Adrenal gland (tissue), 12 donors: Measurements from ENCODE around the gene FKBP11. TPM values are rescaled to one million over a fixed set of nuclear protein-coding genes. Genes with fewer than 3 reads are reported as not detected.

ENCODE experiments used
- DNase-seq, 7 donors: peaks; one replicate each; pipeline ENCODE4 v3.0.0-alpha.2; 2019 to 2020
- H3K27ac ChIP-seq, 5 donors: fragments of 200-600 bp; sonication (generic) in 4 of 5; 1 replicate in 3 of 5; 2 replicates in 2 of 5; pipeline versions ENCODE4 v1.5.1 to v1.8.0; 2016 to 2020; ENCODE audit warnings: mild to moderate bottlenecking in 1 of 5
- H3K27me3 ChIP-seq: fragments of 200-600 bp; 2 replicates; pipeline ENCODE4 v1.8.0; 2021
- H3K36me3 ChIP-seq, 2 donors: fragments of 200-600 bp; replicated peaks in 1 of 2; 1 replicate in 1 of 2; 2 replicates in 1 of 2; pipeline versions ENCODE4 v1.5.1 to v1.8.0; 2018 to 2022
- H3K4me1 ChIP-seq, 2 donors: fragments of 200-600 bp; replicated peaks in 1 of 2; 1 replicate in 1 of 2; 2 replicates in 1 of 2; pipeline versions ENCODE4 v1.5.1 to v1.8.0; 2018 to 2021
- H3K4me3 ChIP-seq, 4 donors: fragments of 200-600 bp; sonication (generic) in 3 of 4; one replicate each; pipeline ENCODE4 v1.5.1; 2016 to 2018
- H3K9me3 ChIP-seq, 3 donors: fragments of 200-600 bp; sonication (generic) in 1 of 3; replicated peaks in 1 of 3; 1 replicate in 2 of 3; 2 replicates in 1 of 3; pipeline versions ENCODE4 v1.5.1 to v1.8.0; 2016 to 2021
- POLR2A ChIP-seq, 2 donors: fragments of 450-650 bp; IDR thresholded peaks; one replicate each; pipeline ENCODE4 v1.6.1; 2017; ENCODE audit warnings: antibody characterized with exemption in 2 of 2, mild to moderate bottlenecking in 2 of 2, moderate library complexity in 1 of 2
- WGBS, 4 donors: extraction: QIAGEN DNeasy Blood & Tissue Kit in 2 of 4; methylation state at CpG; one replicate each; pipeline versions ENCODE4 v1.1.5 to v1.1.7; 2013 to 2017; 5-methylcytosine and 5-hydroxymethylcytosine counted together
- intact Hi-C, 2 donors: fragments of 100-400 bp; cut with DNase I; formaldehyde crosslinking; loops; one replicate each; pipeline versions ENCODE4 v1.14.1 to v1.15.0; 2022 to 2023
- polyA plus RNA-seq, 3 donors: library from polyadenylated mRNA; stranded (reverse); fragments of 200-250 nt in 2 of 3; fragments of 350-450 nt in 1 of 3; fragmentation: Illumina TruSeq in 1 of 3; extraction: RNeasy Lipid Tissue Mini Kit (QIAGEN cat#74804) in 1 of 3; gene quantifications; one replicate each; pipeline ENCODE4 v1.2.3, GENCODE V29; 2013 to 2014
- total RNA-seq, 9 donors: library from RNA; depleted of rRNA in 4 of 9; stranded (reverse); fragments of >200 nt in 4 of 9; fragments of 120-200 nt in 1 of 9; fragmentation: NEBNext Ultra II Directional in 1 of 9; extraction: Animal tissue kit (Norgen Biotek cat#: 25700) in 1 of 9; gene quantifications; one replicate each; pipeline versions ENCODE4 v1.1.0 to v1.2.4, GENCODE V29; 2013 to 2023
- TF ChIP-seq, protein P1 (sequence below), 6 experiments: fragments of 450-650 bp in 4 of 6; fragments of 200-600 bp in 2 of 6; sonication (generic) in 1 of 6; IDR thresholded peaks; 1 replicate in 5 of 6; 2 replicates in 1 of 6; pipeline versions ENCODE4 v1.5.1 to v1.8.0; 2016 to 2021; ENCODE audit warnings: antibody characterized with exemption in 6 of 6, mild to moderate bottlenecking in 2 of 6, moderate library complexity in 1 of 6
- donor health status: healthy with polysubstance abuse.
- donor health status: Bipolar disorder and iron deficiency.
- donor health status: DM: yes; HTN: yes; CAD: no.
- donor health status: DM: no; HTN: no; CAD: no.
- donor health status: DM: no; HTN: no; CAD: no.
- donor health status: DM: yes; HTN: yes; CAD: no.

The FKBP11 gene
- total and polyA plus RNA-seq, 12 donors, result 4.1 to 118 (median 24.9) TPM

DNA sequence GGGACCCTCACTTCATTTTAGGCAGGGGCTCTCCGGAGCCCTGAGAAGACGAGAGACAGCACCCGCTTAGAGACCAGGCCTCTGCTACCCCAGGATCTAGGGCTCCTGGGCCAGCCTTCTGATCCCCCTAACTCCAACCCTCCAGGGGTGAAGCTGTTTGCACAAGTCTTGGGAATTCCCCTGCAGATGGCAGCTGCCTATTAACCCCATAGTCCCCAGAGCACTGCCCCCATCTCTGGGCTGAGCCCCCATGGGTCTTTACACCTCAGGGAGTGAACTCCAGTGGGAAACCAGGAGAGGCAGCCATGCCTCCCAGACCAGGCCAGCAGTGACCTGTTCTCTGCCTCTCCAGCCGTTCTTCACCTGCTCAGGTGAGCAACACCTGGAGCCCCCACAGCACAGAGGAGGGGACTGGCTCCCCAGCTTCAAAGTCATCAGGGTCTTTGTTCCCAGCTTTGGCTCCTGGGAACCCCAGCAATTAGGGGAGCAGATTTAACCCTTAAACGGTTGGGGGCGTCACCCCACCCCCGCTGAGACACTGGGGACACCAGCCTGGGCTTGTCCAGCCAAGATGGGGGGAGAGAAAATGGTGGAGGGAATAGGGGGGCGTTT is 44.0 kb upstream of the FKBP11 start:
- H3K9me3 ChIP-seq, result no peaks in the 10 kb centered on the region
- no peak for DNase-seq
- H3K36me3 ChIP-seq, result no peaks in the 10 kb centered on the region
- peaks cover 7 to 12% of the 10 kb centered on the region in 2 donors for H3K4me1 ChIP-seq
- H3K27ac ChIP-seq, result no peak overlapping the region
- 13 to 58% (median 51%) methylated on average over 3 to 8 of the region's 8 CpGs for WGBS, 4 donors
- H3K27me3 ChIP-seq, result peaks cover 33% of the 10 kb centered on the region
- intact Hi-C loops, result no loop called here
- TF ChIP-seq, protein P1, sequence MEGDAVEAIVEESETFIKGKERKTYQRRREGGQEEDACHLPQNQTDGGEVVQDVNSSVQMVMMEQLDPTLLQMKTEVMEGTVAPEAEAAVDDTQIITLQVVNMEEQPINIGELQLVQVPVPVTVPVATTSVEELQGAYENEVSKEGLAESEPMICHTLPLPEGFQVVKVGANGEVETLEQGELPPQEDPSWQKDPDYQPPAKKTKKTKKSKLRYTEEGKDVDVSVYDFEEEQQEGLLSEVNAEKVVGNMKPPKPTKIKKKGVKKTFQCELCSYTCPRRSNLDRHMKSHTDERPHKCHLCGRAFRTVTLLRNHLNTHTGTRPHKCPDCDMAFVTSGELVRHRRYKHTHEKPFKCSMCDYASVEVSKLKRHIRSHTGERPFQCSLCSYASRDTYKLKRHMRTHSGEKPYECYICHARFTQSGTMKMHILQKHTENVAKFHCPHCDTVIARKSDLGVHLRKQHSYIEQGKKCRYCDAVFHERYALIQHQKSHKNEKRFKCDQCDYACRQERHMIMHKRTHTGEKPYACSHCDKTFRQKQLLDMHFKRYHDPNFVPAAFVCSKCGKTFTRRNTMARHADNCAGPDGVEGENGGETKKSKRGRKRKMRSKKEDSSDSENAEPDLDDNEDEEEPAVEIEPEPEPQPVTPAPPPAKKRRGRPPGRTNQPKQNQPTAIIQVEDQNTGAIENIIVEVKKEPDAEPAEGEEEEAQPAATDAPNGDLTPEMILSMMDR (IDR thresholded peaks at IDR 0.05), result no peak
- TF ChIP-seq POLR2A (IDR thresholded peaks at IDR 0.05), result no peak
- no peak overlapping the region for H3K4me3 ChIP-seq

DNA sequence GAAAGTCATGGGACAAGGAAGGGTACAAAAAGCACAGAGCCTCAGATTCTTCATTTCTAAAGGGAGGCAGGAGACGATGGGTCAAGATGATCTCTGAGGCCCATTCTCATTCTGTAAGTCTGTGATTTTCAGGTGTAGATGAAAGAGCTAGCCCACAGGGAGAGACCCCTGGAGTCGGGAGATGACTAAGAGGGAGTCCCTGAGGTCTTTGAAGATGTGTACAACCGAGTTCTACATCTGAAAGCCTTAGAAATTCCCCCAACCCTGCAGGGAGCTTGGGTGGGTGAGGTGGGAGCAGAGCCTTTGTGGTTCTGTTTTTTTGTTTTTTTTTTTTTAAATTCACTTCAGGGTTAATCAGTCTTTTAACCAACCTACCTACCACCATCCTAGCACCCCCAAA is 43.2 kb upstream of the FKBP11 start:
- whole genome bisulfite sequencing, 4 donors, result 83 to 91% (median 85%) methylated on average over 3 of the region's 3 CpGs
- H3K36me3 ChIP-seq, result no peaks in the 10 kb centered on the region
- DNase-seq, result no peak
- H3K4me1 ChIP-seq, result peaks cover 7 to 12% of the 10 kb centered on the region in 2 donors
- H3K27ac ChIP-seq, result no peak overlapping the region
- no peak for TF ChIP-seq POLR2A (IDR thresholded peaks at IDR 0.05)
- TF ChIP-seq, protein P1 (IDR thresholded peaks at IDR 0.05), result no peak
- H3K27me3 ChIP-seq, result peaks cover 31% of the 10 kb centered on the region
- intact Hi-C loops, result no loop called here
- H3K9me3 ChIP-seq, result no peaks in the 10 kb centered on the region
- no peak overlapping the region for H3K4me3 ChIP-seq

DNA sequence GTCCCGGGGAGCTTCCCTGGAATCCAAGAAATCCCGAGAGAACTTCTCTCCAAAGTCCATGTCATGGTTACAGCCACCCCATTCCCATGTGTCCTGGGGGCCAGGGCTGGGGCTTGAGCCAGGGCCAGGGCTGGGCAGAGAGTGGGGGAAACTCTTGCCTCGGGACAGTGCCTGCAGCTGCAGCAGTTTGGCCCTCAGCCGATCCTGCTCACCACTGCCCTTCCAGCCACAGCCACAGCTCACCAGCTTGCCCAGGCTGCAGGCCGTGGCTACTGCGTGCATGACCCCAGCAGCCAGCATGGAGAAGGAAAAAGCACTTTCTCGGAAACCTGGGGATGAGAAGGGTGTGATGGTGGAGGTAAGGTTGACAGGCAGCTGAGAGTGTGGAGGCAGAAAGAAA is 42.7 kb upstream of the FKBP11 start:
- intact Hi-C loops, result no loop called here
- Histone ChIP-seq H3K4me3 (no peak overlapping the region), H3K36me3 (no peaks in the 10 kb centered on the region), H3K27ac (no peak overlapping the region), H3K9me3 (no peaks in the 10 kb centered on the region), H3K27me3 (peaks cover 31% of the 10 kb centered on the region), H3K4me1 (peaks cover 7 to 12% of the 10 kb centered on the region in 2 donors)
- DNase-seq, result no peak
- 77 to 82% (median 80%) methylated on average over 1 to 7 of the region's 7 CpGs for WGBS, 4 donors
- no peak for TF ChIP-seq POLR2A (IDR thresholded peaks at IDR 0.05)
- TF ChIP-seq, protein P1 (IDR thresholded peaks at IDR 0.05), result no peak

DNA sequence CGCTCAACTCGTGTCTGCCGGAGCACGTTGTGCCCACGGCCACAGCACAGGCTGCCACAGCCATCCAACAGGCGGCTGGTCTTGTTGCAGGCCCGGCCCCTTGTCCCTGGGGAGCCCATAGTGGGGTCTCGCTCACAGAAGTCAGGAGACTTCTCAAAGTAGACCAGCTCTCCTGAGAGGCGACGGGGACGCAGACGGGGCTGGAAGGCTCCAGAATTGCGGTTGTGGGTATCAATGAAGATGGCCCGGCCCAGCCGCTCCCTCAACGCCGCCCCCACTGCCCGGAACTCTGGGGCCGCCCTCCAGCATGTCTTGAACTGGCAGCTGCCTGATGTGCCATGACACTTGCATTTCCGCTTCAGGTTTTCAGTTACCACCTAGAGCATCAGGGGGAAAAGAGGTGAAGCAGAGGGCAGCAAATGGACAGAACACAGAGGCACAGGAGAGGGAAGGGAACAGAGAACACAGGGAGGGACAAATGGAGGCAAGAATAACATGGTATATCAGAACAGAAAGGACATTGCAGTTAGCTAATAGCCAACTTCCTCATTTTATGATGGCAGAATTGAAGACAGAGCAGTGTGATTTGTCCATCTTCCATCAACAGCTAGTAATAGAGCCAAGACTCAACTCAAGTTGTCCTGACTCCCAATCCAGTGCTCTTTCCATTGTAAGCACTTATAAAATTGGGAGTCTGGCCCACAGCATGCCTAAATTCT is 41.0 kb upstream of the FKBP11 start:
- Histone ChIP-seq H3K4me1 (peaks cover 4 to 12% of the 10 kb centered on the region in 2 donors), H3K27me3 (peaks cover 23% of the 10 kb centered on the region), H3K9me3 (no peaks in the 10 kb centered on the region), H3K4me3 (no peak overlapping the region), H3K27ac (no peak overlapping the region), H3K36me3 (no peaks in the 10 kb centered on the region)
- 42 to 60% (median 56%) methylated on average over 11 to 20 of the region's 20 CpGs for WGBS, 4 donors
- TF ChIP-seq POLR2A (IDR thresholded peaks at IDR 0.05), result no peak
- TF ChIP-seq, protein P1 (IDR thresholded peaks at IDR 0.05), result no peak
- no peak for DNase-seq
- intact Hi-C loops, result no loop called here
